Breast epithelium (tissue), 3 donors: Measurements from ENCODE around the gene NPHP1.
"Not testable (repeated sequence)": the region's sequence is repeated elsewhere in the genome, so short reads cannot be mapped to it uniquely, and the experiment has no call there.

ENCODE experiments used
- POLR2A ChIP-seq: fragments of 450-650 bp; IDR thresholded peaks from one replicate; pipeline ENCODE4 v1.6.1; 2016; ENCODE audit warnings: antibody characterized with exemption, mild to moderate bottlenecking, moderate library complexity
- TF ChIP-seq, protein P1 (sequence below), 3 donors: fragments of 450-650 bp; IDR thresholded peaks; one replicate each; pipeline ENCODE4 v1.5.1; 2016 to 2017; ENCODE audit warnings: antibody characterized with exemption in 3 of 3, mild to moderate bottlenecking in 3 of 3, moderate library complexity in 3 of 3

DNA sequence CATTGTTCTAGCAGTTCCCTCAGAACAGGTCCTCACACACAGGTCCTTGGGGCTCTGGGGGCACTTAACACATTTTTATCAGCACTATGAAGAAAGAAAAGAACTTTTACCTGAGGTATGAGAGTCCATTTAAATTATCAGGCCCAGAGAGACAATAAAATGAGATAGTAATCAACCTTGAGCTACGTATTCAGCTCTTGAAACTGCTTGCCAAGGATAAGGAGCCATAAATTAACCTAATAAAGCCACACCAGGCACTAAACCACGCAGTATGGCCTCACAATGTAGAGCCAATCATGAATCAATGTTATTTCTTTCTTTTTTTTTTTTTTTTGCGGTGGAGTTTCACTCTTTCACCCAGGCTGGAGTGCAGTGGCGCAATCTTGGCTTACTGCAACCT, 126.7 kb downstream of the NPHP1 start:
- TF ChIP-seq, protein P1, sequence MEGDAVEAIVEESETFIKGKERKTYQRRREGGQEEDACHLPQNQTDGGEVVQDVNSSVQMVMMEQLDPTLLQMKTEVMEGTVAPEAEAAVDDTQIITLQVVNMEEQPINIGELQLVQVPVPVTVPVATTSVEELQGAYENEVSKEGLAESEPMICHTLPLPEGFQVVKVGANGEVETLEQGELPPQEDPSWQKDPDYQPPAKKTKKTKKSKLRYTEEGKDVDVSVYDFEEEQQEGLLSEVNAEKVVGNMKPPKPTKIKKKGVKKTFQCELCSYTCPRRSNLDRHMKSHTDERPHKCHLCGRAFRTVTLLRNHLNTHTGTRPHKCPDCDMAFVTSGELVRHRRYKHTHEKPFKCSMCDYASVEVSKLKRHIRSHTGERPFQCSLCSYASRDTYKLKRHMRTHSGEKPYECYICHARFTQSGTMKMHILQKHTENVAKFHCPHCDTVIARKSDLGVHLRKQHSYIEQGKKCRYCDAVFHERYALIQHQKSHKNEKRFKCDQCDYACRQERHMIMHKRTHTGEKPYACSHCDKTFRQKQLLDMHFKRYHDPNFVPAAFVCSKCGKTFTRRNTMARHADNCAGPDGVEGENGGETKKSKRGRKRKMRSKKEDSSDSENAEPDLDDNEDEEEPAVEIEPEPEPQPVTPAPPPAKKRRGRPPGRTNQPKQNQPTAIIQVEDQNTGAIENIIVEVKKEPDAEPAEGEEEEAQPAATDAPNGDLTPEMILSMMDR (IDR thresholded peaks at IDR 0.05): not testable (repeated sequence)
- not testable (repeated sequence) for TF ChIP-seq POLR2A
